SK-N-SH (cell line): ENCODE data around the gene PDE4B. TPM values are rescaled to one million over a fixed set of nuclear protein-coding genes. Genes with fewer than 3 reads are reported as not detected.

ENCODE experiments used
- CTCF ChIA-PET: fragments of 300-600, 350-600 bp; formaldehyde crosslinking; extraction: SDS; loops from one replicate; lab custom pipeline; 2021; lab: Yijun Ruan, JAX
- POLR2A ChIA-PET: fragments of 350-600 bp; sonication (Branson Sonifier 250); formaldehyde crosslinking; extraction: SDS; loops from one replicate; lab custom pipeline; 2020; ENCODE audit warnings: antibody characterized with exemption, inconsistent platforms; lab: Yijun Ruan, JAX
- DNase-seq: peaks from one replicate; pipeline ENCODE4 v3.0.0; 2012
- H2AFZ ChIP-seq: fragments of 200-600 bp; sonication (generic); 2 replicates; pipeline ENCODE4 v1.8.1; 2016; ENCODE audit warnings: antibody characterized with exemption, mild to moderate bottlenecking, low read depth
- H3F3A ChIP-seq: fragments of 200-600 bp; sonication (generic); replicated peaks from 2 replicates; pipeline ENCODE3; 2016; ENCODE audit warnings: antibody characterized with exemption, mild to moderate bottlenecking; ENCODE audit not compliant: insufficient read depth
- H3K27ac ChIP-seq, 2 experiments: fragments of 200-500 bp in 1 of 2; fragments of 200-600 bp in 1 of 2; sonication (Bioruptor generic) in 1 of 2; sonication (generic), shearing (Covaris generic) in 1 of 2; 2 replicates each; pipeline versions ENCODE4 v1.5.1 to v1.6.1; 2014 to 2016; ENCODE audit warnings: low read depth in 2 of 2, inconsistent platforms in 1 of 2, low read length in 1 of 2, mild to moderate bottlenecking in 1 of 2, mixed read lengths in 1 of 2
- H3K27me3 ChIP-seq: fragments of 200-600 bp; sonication (generic), shearing (Covaris generic); 2 replicates; pipeline ENCODE4 v1.6.1; 2016; ENCODE audit warnings: mixed run types; ENCODE audit not compliant: insufficient read depth
- H3K36me3 ChIP-seq, 2 experiments: fragments of 200-500 bp in 1 of 2; fragments of 200-600 bp in 1 of 2; sonication (Bioruptor generic) in 1 of 2; sonication (generic) in 1 of 2; replicated peaks in 1 of 2; 2 replicates each; pipeline versions ENCODE3 to v1.5.1; 2014 to 2016; ENCODE audit warnings: low read length in 1 of 2, mild to moderate bottlenecking in 1 of 2; ENCODE audit not compliant: insufficient read depth in 2 of 2, control insufficient read depth in 1 of 2
- H3K4me1 ChIP-seq, 2 experiments: fragments of 200-500 bp in 1 of 2; fragments of 200-600 bp in 1 of 2; sonication (Bioruptor generic) in 1 of 2; sonication (generic), shearing (Covaris generic) in 1 of 2; 2 replicates each; pipeline versions ENCODE4 v1.5.1 to v1.6.1; 2014 to 2016; ENCODE audit warnings: low read depth in 1 of 2, low read length in 1 of 2, mixed run types in 1 of 2; ENCODE audit not compliant: insufficient read depth in 2 of 2, control insufficient read depth in 1 of 2
- H3K4me2 ChIP-seq: fragments of 200-600 bp; sonication (generic), shearing (Covaris generic); 2 replicates; pipeline ENCODE4 v1.6.1; 2017; ENCODE audit warnings: mixed run types
- H3K4me3 ChIP-seq, 2 experiments: fragments of 200-500 bp in 1 of 2; fragments of 200-600 bp in 1 of 2; sonication (Bioruptor generic) in 1 of 2; sonication (generic), shearing (Covaris generic) in 1 of 2; 2 replicates each; pipeline versions ENCODE4 v1.5.1 to v1.8.1; 2014 to 2016; ENCODE audit warnings: low read depth in 2 of 2, inconsistent platforms in 1 of 2, low read length in 1 of 2, mild to moderate bottlenecking in 1 of 2, mixed read lengths in 1 of 2, moderate library complexity in 1 of 2
- H3K79me2 ChIP-seq: fragments of 200-600 bp; sonication (generic); 2 replicates; pipeline ENCODE4 v1.8.1; 2017; ENCODE audit warnings: mild to moderate bottlenecking; ENCODE audit not compliant: insufficient read depth
- H3K9ac ChIP-seq: fragments of 200-600 bp; sonication (generic); 2 replicates; pipeline ENCODE4 v1.6.1; 2017; ENCODE audit warnings: mixed run types
- H3K9me2 ChIP-seq: fragments of 200-600 bp; sonication (generic); 2 replicates; pipeline ENCODE4 v1.6.1; 2017; ENCODE audit warnings: mixed run types
- H3K9me3 ChIP-seq: fragments of 200-600 bp; sonication (generic); 2 replicates; pipeline ENCODE4 v1.6.1; 2017; ENCODE audit warnings: mixed run types, mild to moderate bottlenecking, moderate library complexity
- H4K20me1 ChIP-seq: fragments of 200-600 bp; sonication (generic); 2 replicates; pipeline ENCODE4 v1.6.1; 2017; ENCODE audit warnings: mild to moderate bottlenecking, mixed run types; ENCODE audit not compliant: insufficient read depth
- ELF1 ChIP-seq: IDR thresholded peaks from 2 replicates; pipeline ENCODE4 v1.4.0; 2012
- EP300 ChIP-seq, 2 experiments: IDR thresholded peaks; 2 replicates each; pipeline versions ENCODE4 v1.4.0 to v1.6.1; 2012; ENCODE audit warnings: borderline replicate concordance in 1 of 2, low read depth in 1 of 2, low read length in 1 of 2
- FOSL2 ChIP-seq: IDR thresholded peaks from 2 replicates; pipeline ENCODE4 v1.4.0; 2012; ENCODE audit warnings: low read depth, mild to moderate bottlenecking, moderate library complexity, borderline replicate concordance
- FOXJ3 ChIP-seq: sonication (generic); formaldehyde crosslinking; IDR thresholded peaks from 2 replicates; pipeline ENCODE4 v1.5.1; 2020; ENCODE audit warnings: mild to moderate bottlenecking, missing genetic modification reagents
- GABPA ChIP-seq: IDR thresholded peaks from 2 replicates; pipeline ENCODE4 v1.4.0; 2012; ENCODE audit warnings: low read depth, mild to moderate bottlenecking
- GATA2 ChIP-seq: sonication (generic); formaldehyde crosslinking; IDR thresholded peaks from 2 replicates; pipeline ENCODE4 v1.5.0; 2020; ENCODE audit warnings: mild to moderate bottlenecking, missing genetic modification reagents
- MEF2A ChIP-seq: IDR thresholded peaks from 2 replicates; pipeline ENCODE4 v1.4.0; 2012; ENCODE audit warnings: low read depth, borderline replicate concordance
- MXI1 ChIP-seq: IDR thresholded peaks from 2 replicates; pipeline ENCODE4 v1.6.1; 2012; ENCODE audit warnings: mild to moderate bottlenecking, low read depth, low read length, improper control_type of control experiment
- NFIC ChIP-seq: IDR thresholded peaks from 2 replicates; pipeline ENCODE4 v1.4.0; 2012; ENCODE audit warnings: borderline replicate concordance
- RAD21 ChIP-seq: IDR thresholded peaks from 2 replicates; pipeline ENCODE4 v1.6.1; 2012; ENCODE audit warnings: mild to moderate bottlenecking, low read length
- RCOR1 ChIP-seq: fragments of 150-350 bp; IDR thresholded peaks from 2 replicates; pipeline ENCODE4 v1.6.1; 2017; ENCODE audit warnings: antibody characterized with exemption, low read length
- RFX5 ChIP-seq: IDR thresholded peaks from 2 replicates; pipeline ENCODE4 v1.6.1; 2012; ENCODE audit warnings: mild to moderate bottlenecking, improper control_type of control experiment, low read length
- SIN3A ChIP-seq: IDR thresholded peaks from 2 replicates; pipeline ENCODE4 v1.6.1; 2012; ENCODE audit warnings: low read depth, mild to moderate bottlenecking, low read length, moderate library complexity, borderline replicate concordance
- SMC3 ChIP-seq: IDR thresholded peaks from 2 replicates; pipeline ENCODE4 v1.6.1; 2012; ENCODE audit warnings: low read depth, low read length, improper control_type of control experiment
- TAF1 ChIP-seq: IDR thresholded peaks from 2 replicates; pipeline ENCODE4 v1.6.1; 2012; ENCODE audit warnings: low read depth, mild to moderate bottlenecking, low read length, moderate library complexity, borderline replicate concordance
- WGBS: methylation state at CpG from one replicate; pipeline ENCODE4 v1.1.6; 2017; ENCODE audit warnings: low lambda C conversion rate; 5-methylcytosine and 5-hydroxymethylcytosine counted together
- polyA plus RNA-seq, 3 experiments: library from polyadenylated mRNA; depleted of rRNA; stranded (reverse); fragments of >200 nt; gene quantifications; 2 replicates each; pipeline ENCODE4 v1.2.3, GENCODE V29; 2012
- TF ChIP-seq, protein P1 (sequence below): IDR thresholded peaks from 2 replicates; pipeline ENCODE4 v1.4.0; 2012; ENCODE audit warnings: low read depth, borderline replicate concordance
- TF ChIP-seq, protein P2 (sequence below): IDR thresholded peaks from 2 replicates; pipeline ENCODE4 v1.4.0; 2012; ENCODE audit warnings: low read depth, borderline replicate concordance
- TF ChIP-seq, protein P3 (sequence below): IDR thresholded peaks from 2 replicates; pipeline ENCODE4 v1.6.1; 2012; ENCODE audit warnings: mild to moderate bottlenecking, low read depth, low read length, moderate library complexity
- TF ChIP-seq, protein P4 (sequence below): fragments of 150-350 bp; IDR thresholded peaks from 2 replicates; pipeline ENCODE4 v1.6.1; 2016; ENCODE audit warnings: mild to moderate bottlenecking, low read depth, low read length
- TF ChIP-seq, protein P5 (sequence below): fragments of 200-600 bp; sonication (generic); IDR thresholded peaks from 2 replicates; pipeline ENCODE4 v1.6.1; 2017; ENCODE audit warnings: antibody characterized with exemption, mild to moderate bottlenecking, moderate library complexity

Gene PDE4B
- polyA plus RNA-seq, 1 of the 3 experiments (the other 2 are of a cell fraction) = 1.9 TPM

DNA sequence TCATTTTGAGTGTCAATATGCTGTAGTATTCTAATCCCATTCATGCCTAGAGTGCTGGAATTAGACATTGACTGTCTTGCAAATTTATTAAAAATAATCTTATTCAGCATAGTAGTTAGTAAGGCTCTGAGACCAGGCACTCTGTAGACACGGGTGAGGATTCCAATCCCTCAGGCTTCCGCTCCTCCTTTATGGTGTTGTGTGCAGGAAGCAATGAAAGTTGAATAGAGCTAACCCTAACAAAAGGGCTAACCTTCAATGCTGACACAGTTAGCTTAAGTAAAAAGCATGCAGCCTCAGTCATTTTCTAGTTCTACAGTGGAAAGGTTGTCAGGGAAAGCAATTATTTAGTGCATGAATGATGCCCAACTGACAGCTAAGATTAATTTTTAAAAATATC is 541.6 kb downstream of the PDE4B start:
- Histone ChIP-seq H3K27me3 (no peaks in the 10 kb centered on the region), H3K4me2 (no peak overlapping the region), H3K79me2 (no peaks in the 10 kb centered on the region; the same call in 1 of the 2 replicates)

More for the DNA sequence above, 541.6 kb downstream of the PDE4B start:
- Histone ChIP-seq H3K9ac (no peak overlapping the region), H3K27ac (no peak overlapping the region), H3K4me3 (no peak overlapping the region), H3F3A (no peaks in the 10 kb centered on the region), H4K20me1 (no peaks in the 10 kb centered on the region), H2AFZ (no peak overlapping the region), H3K36me3 (no peaks in the 10 kb centered on the region)
- CTCF ChIA-PET = interaction anchor here (1.2 kb wide), 1 partner anchor 112 kb away, joined by 3 read pairs; no protein-coding TSS in a partner anchor
- no peak for DNase-seq
- TF ChIP-seq GABPA = no peak
- TF ChIP-seq, protein P1, sequence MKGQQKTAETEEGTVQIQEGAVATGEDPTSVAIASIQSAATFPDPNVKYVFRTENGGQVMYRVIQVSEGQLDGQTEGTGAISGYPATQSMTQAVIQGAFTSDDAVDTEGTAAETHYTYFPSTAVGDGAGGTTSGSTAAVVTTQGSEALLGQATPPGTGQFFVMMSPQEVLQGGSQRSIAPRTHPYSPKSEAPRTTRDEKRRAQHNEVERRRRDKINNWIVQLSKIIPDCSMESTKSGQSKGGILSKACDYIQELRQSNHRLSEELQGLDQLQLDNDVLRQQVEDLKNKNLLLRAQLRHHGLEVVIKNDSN = no peak
- TF ChIP-seq MXI1 = no peak
- no peak for TF ChIP-seq GATA2
- no peak for TF ChIP-seq ELF1
- TF ChIP-seq TAF1 = no peak
- TF ChIP-seq RFX5 = no peak
- TF ChIP-seq NFIC = no peak
- no peak for TF ChIP-seq SMC3
- TF ChIP-seq MEF2A = no peak
- TF ChIP-seq, protein P2, sequence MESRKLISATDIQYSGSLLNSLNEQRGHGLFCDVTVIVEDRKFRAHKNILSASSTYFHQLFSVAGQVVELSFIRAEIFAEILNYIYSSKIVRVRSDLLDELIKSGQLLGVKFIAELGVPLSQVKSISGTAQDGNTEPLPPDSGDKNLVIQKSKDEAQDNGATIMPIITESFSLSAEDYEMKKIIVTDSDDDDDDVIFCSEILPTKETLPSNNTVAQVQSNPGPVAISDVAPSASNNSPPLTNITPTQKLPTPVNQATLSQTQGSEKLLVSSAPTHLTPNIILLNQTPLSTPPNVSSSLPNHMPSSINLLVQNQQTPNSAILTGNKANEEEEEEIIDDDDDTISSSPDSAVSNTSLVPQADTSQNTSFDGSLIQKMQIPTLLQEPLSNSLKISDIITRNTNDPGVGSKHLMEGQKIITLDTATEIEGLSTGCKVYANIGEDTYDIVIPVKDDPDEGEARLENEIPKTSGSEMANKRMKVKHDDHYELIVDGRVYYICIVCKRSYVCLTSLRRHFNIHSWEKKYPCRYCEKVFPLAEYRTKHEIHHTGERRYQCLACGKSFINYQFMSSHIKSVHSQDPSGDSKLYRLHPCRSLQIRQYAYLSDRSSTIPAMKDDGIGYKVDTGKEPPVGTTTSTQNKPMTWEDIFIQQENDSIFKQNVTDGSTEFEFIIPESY = no peak
- no peak for TF ChIP-seq FOXJ3 (CRISPR knock-in tag)
- TF ChIP-seq, protein P3, sequence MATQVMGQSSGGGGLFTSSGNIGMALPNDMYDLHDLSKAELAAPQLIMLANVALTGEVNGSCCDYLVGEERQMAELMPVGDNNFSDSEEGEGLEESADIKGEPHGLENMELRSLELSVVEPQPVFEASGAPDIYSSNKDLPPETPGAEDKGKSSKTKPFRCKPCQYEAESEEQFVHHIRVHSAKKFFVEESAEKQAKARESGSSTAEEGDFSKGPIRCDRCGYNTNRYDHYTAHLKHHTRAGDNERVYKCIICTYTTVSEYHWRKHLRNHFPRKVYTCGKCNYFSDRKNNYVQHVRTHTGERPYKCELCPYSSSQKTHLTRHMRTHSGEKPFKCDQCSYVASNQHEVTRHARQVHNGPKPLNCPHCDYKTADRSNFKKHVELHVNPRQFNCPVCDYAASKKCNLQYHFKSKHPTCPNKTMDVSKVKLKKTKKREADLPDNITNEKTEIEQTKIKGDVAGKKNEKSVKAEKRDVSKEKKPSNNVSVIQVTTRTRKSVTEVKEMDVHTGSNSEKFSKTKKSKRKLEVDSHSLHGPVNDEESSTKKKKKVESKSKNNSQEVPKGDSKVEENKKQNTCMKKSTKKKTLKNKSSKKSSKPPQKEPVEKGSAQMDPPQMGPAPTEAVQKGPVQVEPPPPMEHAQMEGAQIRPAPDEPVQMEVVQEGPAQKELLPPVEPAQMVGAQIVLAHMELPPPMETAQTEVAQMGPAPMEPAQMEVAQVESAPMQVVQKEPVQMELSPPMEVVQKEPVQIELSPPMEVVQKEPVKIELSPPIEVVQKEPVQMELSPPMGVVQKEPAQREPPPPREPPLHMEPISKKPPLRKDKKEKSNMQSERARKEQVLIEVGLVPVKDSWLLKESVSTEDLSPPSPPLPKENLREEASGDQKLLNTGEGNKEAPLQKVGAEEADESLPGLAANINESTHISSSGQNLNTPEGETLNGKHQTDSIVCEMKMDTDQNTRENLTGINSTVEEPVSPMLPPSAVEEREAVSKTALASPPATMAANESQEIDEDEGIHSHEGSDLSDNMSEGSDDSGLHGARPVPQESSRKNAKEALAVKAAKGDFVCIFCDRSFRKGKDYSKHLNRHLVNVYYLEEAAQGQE = no peak
- TF ChIP-seq EP300 (IDR thresholded peaks at IDR 0.05; ENCODE audit: borderline replicate concordance in 1 of 2, low read depth in 1 of 2, low read length in 1 of 2) = no peak
- TF ChIP-seq, protein P4, sequence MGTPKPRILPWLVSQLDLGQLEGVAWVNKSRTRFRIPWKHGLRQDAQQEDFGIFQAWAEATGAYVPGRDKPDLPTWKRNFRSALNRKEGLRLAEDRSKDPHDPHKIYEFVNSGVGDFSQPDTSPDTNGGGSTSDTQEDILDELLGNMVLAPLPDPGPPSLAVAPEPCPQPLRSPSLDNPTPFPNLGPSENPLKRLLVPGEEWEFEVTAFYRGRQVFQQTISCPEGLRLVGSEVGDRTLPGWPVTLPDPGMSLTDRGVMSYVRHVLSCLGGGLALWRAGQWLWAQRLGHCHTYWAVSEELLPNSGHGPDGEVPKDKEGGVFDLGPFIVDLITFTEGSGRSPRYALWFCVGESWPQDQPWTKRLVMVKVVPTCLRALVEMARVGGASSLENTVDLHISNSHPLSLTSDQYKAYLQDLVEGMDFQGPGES = no peak
- TF ChIP-seq RAD21 = no peak
- no peak for TF ChIP-seq SIN3A
- no peak for TF ChIP-seq RCOR1
- no peak for TF ChIP-seq FOSL2
- TF ChIP-seq, protein P5, sequence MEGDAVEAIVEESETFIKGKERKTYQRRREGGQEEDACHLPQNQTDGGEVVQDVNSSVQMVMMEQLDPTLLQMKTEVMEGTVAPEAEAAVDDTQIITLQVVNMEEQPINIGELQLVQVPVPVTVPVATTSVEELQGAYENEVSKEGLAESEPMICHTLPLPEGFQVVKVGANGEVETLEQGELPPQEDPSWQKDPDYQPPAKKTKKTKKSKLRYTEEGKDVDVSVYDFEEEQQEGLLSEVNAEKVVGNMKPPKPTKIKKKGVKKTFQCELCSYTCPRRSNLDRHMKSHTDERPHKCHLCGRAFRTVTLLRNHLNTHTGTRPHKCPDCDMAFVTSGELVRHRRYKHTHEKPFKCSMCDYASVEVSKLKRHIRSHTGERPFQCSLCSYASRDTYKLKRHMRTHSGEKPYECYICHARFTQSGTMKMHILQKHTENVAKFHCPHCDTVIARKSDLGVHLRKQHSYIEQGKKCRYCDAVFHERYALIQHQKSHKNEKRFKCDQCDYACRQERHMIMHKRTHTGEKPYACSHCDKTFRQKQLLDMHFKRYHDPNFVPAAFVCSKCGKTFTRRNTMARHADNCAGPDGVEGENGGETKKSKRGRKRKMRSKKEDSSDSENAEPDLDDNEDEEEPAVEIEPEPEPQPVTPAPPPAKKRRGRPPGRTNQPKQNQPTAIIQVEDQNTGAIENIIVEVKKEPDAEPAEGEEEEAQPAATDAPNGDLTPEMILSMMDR = no peak
- TF ChIP-seq, all 33 proteins: peak for 0
- POLR2A ChIA-PET = no interaction called here
- Histone ChIP-seq H3K4me1 (peaks cover 11 to 12% of the 10 kb centered on the region in 2 experiments; a peak in 3 of 4 replicates), H3K9me2 (no peaks in the 10 kb centered on the region), H3K9me3 (no peaks in the 10 kb centered on the region)
- 91% methylated on average over 2 of the region's 2 CpGs for WGBS
